ENCODE results near the gene CENPO.
"Not testable (repeated sequence)": the region's sequence is repeated elsewhere in the genome, so short reads cannot be mapped to it uniquely, and the experiment has no call there.

The CENPO gene

GRCh38 chr2:24787532-24787931 is 5.7 kb upstream of the CENPO start:
- DNase-seq (ENCODE audit: low read depth in 4 of 4, low spot score in 1 of 4) = no peak

DNA sequence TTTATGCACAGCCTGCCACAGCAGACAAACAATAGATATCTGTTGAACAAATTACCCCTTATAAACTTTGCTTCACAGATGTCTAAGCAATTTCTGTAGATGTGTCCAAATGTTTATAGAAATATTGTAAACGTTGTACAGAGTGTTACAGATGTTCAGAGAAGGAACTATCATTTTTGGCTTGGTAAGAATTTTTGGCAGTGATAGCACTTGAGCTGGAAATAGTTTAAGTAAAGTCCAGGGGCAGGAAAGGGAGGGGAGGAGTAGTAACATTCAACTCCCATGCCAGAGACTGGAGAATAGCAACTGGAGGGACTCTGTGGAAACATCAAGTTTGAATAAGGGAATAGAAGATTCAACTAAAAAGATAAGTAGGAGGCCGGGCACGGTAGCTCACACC is 4.4 kb upstream of the CENPO start:
- DNase-seq (ENCODE audit: low read depth in 4 of 4, low spot score in 1 of 4) = no peak

DNA sequence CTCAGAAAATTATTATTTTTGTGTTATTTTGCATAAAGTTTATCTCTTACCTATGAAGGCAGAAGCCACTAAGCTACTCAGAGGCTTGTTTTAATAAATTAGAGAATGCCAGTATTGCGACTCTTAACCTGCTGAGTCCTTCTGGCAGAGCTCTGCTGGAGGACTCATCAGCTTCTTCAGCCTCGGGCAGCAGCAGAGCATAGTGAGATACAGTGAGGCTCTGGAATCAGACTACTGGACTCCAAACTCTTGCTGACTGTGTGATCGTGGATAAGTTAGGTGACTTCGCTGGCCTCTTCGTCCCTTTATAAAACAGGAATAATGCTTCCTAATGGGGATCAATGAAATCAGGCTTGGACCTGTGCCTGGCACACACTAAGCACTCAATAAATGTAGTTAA is 1.8 kb upstream of the CENPO start:
- DNase-seq (ENCODE audit: low read depth in 4 of 4, low spot score in 1 of 4) = no peak

DNA sequence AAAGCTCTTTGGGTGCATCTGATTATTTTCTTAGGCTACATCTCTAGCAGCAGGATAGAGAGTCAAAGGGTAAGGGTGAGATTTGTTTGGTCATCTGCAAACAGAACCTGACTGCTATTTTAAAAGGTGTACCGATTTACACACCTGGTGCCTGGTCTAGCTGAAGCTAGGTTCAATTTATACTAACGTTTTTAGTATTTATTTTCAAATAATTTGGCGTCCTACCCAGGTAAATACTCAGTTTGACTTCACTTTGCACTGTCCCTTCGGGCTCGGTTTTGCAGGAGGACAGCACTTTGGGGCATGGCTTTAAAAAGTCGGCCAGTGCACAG is 717 bp upstream of the CENPO start:
- no peak for DNase-seq (ENCODE audit: low read depth in 4 of 4, low spot score in 1 of 4)

GRCh38 chr2:24793761-24794435 is 673 bp downstream of the CENPO start:
- no peak for DNase-seq (ENCODE audit: low read depth in 4 of 4, low spot score in 1 of 4)

- DNase-seq (ENCODE audit: low read depth in 4 of 4, low spot score in 1 of 4) = no peak
These were observed 4.4 kb downstream of the CENPO start for GRCh38 chr2:24797644-24798043.

- DNase-seq (ENCODE audit: low read depth in 4 of 4, low spot score in 1 of 4) = not testable (repeated sequence)
These were observed 7.3 kb downstream of the CENPO start for GRCh38 chr2:24800487-24800886.

DNA sequence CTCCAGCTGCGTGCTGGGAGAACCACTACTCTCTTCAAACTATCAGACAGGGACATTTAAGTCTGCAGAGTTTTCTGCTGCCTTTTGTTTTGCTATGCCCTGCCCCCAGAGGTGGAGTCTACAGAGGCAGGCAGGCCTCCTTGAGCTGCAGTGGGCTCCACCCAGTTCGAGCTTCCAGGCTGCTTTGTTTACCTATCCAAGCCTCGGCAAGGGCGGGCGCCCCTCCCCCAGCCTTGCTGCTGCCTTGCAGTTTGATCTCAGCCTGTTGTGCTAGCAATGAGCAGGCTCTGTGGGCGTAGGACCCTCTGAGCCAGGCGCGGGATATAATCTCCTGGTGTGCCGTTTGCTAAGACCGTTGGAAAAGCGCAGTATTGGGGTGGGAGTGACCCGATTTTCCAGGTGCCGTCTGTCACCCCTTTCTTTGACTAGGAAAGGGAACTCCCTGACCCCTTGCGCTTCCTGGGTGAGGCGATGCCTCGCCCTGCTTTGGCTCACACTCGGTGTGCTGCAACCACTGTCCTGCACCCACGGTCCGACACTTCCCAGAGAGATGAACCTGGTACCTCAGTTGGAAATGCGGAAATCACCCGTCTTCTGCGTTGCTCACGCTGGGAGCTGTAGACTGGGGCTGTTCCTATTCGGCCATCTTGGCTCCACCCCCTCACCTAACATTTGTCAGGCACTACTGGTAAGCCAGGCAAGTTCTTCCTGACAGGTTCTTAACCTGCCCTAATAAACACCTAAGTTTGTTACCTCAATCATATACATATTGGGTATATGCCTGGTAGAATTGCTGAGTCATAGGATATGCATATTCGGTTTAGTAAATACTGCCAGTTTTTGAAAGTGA is 12.8 kb downstream of the CENPO start:
- not testable (repeated sequence) for DNase-seq (ENCODE audit: low read depth in 4 of 4, low spot score in 1 of 4)

- DNase-seq (ENCODE audit: low read depth in 4 of 4, low spot score in 1 of 4) = no peak
These were observed 13.4 kb downstream of the CENPO start for GRCh38 chr2:24806661-24807036.

GRCh38 chr2:24809316-24810007 is 16.2 kb downstream of the CENPO start:
- DNase-seq (ENCODE audit: low read depth in 4 of 4, low spot score in 1 of 4) = no peak

DNA sequence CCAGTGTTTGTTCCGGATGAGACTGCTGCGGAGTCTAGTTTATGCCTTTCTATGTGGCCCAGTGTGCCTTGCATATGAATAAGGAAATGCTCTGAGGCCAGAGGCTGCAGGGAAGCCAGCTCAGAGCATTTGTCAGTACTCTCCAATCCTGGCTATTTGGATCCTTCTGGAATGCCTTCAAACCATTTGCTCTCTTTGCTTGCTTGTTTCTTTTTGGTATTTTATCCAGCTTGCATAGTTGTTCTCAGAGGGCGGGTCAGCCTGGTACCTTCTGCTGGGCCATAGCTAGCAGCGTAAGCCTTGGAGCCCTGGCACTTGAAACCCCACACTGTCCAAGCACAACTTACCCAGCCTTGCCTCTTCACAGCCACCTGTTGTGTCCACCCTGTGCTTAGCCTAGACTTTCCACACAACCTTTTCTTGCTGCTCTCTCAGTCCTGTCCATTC is 20.5 kb downstream of the CENPO start:
- DNase-seq (ENCODE audit: low read depth in 4 of 4, low spot score in 1 of 4) = no peak

DNA sequence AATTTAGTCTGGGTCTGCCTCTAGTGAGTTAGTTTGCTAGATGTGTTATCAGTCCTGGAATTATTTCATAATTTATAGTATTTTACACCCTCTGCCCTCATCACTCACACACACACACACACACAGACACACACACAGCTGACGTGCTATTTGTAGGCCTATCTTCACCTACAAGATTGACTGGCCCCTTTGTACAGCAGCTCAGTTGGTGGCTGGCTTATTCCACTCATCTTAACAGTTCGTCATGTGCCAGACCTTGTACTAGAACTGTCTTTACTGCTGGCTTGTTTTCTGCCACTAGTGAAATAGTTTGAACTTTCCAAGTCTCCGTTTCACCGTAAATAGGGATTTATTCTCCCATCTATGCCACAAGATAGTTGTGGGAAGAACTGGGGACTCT is 21.3 kb downstream of the CENPO start:
- DNase-seq (ENCODE audit: low read depth in 4 of 4, low spot score in 1 of 4) = no peak

GRCh38 chr2:24815171-24815570 is 21.9 kb downstream of the CENPO start:
- no peak for DNase-seq (ENCODE audit: low read depth in 4 of 4, low spot score in 1 of 4)

DNA sequence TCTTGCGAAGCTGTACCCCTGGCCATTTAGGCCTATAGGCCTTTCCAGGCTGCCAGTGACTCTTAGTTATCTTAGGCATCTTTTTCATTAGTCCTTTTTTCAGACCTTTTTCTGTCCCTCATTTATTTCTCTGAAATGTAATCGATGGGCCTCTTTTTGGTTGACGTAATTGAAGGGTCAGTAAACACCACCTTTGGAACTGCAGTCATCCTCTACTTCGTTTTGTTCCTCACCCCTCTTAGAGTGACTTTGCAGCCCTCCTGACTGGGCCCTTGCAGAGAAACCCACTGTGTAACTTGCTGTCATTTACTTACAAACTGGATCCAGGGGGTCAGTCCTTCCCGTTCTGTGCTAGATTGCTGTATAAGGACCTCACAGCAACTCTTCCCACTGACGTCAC is 23.2 kb downstream of the CENPO start:
- no peak for DNase-seq (ENCODE audit: low read depth in 4 of 4, low spot score in 1 of 4)

- DNase-seq (ENCODE audit: low read depth in 4 of 4, low spot score in 1 of 4) = no peak
These were observed 23.7 kb downstream of the CENPO start for GRCh38 chr2:24816884-24817283.

DNA sequence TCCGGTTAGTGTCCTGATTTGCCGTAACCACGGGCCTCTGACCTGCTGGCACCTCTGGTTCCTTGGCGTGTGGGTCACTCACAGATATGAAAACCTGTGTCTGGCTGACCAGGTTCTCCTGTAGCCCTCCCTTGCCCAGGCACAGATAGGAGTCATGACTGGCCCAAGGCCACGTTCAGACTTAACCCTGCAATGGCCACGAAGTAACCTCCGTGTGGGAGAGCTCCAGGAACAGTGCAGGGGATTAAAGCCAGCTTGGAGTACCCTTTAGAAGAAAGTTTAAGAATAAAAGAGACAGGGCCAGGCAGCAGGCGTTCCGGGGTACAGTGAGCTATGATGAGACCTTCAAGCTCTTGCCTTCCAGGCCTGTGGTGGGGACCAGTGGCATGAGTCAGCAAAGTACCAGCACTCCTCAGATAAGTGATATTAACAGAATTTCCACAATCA is 25.5 kb downstream of the CENPO start:
- no peak for DNase-seq (ENCODE audit: low read depth in 4 of 4, low spot score in 1 of 4)

DNA sequence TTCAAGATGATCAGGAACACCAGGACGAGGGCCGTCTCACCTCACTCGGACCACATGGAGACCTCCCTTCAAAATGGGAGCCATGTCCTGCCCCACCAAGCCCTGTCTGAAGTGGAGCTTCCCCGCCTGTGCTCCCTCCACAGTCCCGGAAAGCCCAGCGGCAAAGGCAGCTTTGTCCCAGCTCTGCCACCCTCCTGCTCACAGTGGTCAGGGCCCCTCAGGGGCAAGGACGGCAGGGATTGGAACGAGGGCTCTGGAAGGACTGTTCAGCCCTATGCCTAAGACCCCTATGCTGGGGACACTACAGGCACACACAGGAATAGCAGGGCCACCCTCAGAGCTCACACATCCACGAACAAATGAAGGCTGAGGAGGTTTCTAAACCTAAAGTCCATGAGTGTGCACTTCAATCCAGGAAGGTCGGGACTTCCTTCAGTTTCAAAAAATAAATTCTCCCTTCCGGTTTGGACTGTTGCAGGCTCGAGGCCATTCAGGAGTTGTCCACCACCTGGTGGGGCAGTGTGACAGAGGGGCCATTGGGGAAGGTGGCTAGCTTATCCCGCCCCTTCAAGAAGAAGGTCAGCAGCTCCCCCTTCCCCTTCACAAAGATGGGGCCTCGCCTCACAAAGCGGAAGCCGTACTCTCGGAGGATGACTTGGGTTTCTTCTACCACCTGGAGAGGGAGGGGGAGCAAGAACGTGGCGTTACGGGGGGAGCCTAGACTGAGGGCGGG is 26.4 kb downstream of the CENPO start:
- DNase-seq (ENCODE audit: low read depth in 4 of 4, low spot score in 1 of 4) = no peak

- DNase-seq (ENCODE audit: low read depth in 4 of 4, low spot score in 1 of 4) = no peak
These were observed 26.9 kb downstream of the CENPO start for GRCh38 chr2:24820175-24820513.

- no peak for DNase-seq (ENCODE audit: low read depth in 4 of 4, low spot score in 1 of 4)
These were observed 27.6 kb downstream of the CENPO start for GRCh38 chr2:24820598-24821432.

DNA sequence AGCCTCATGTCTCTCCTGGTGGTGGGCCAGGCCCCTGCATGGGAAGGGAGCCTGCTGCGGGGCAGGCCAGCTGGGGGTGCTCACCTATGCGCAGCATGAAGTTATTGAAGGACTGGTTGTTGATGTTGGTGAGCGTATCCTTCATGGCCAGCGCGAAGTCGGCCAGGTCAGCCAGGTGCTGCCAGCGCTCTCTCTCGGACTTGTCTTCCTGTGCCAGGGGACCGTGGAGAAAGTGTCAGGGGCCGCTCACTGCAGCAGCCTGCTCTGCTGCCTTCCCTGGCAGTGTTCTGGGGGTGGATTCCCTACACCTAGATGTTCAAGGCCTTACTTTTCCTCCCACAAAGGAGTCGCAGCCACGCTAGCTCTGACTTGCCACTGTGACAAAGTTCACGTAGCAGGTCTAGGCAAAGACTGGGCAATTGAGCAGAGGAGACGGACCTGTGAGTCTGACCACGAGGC is 28.2 kb downstream of the CENPO start:
- no peak for DNase-seq (ENCODE audit: low read depth in 4 of 4, low spot score in 1 of 4)

Measured in stimulated activated CD4-positive, alpha-beta T cell treated with anti-CD3 and anti-CD28 coated beads, Interleukin-1b, Interleukin-23, amount 100 ng/mL, for 24 hours (primary cell).